Astrocyte (in vitro differentiated cells and primary cell): ENCODE measurements around the gene SHANK1. TPM values are rescaled to one million over a fixed set of nuclear protein-coding genes. Genes with fewer than 3 reads are reported as not detected.

Experiments
- DNase-seq: peaks from one replicate; pipeline ENCODE4 v3.0.0-alpha.2; 2010; ENCODE audit warnings: low read depth
- FAIRE-seq: peaks from 2 replicates; lab custom pipeline; 2011; peaks lifted over from hg19 to GRCh38; lab: Jason Lieb, UNC
- H2AFZ ChIP-seq: 2 replicates; pipeline ENCODE4 v1.6.0; 2012; ENCODE audit warnings: low read depth, low read length, inconsistent platforms
- H3K27ac ChIP-seq: 2 replicates; pipeline ENCODE4 v1.5.1; 2011; ENCODE audit warnings: low read depth, low read length, inconsistent platforms
- H3K27me3 ChIP-seq: 2 replicates; pipeline ENCODE4 v1.6.0; 2011; ENCODE audit warnings: low read length, inconsistent platforms; ENCODE audit not compliant: insufficient read depth
- H3K36me3 ChIP-seq: 2 replicates; pipeline ENCODE4 v1.5.1; 2011; ENCODE audit warnings: low read length, inconsistent platforms; ENCODE audit not compliant: insufficient read depth
- H3K4me1 ChIP-seq: 2 replicates; pipeline ENCODE4 v1.5.1; 2011; ENCODE audit warnings: low read length, inconsistent platforms; ENCODE audit not compliant: insufficient read depth
- H3K4me2 ChIP-seq: 2 replicates; pipeline ENCODE4 v1.6.0; 2012; ENCODE audit warnings: low read length, inconsistent platforms
- H3K4me3 ChIP-seq: 2 replicates; pipeline ENCODE4 v1.5.1; 2011; ENCODE audit warnings: low read depth, mild to moderate bottlenecking, low read length, inconsistent platforms; ENCODE audit not compliant: insufficient read depth
- H3K79me2 ChIP-seq: 2 replicates; pipeline ENCODE4 v1.6.0; 2012; ENCODE audit warnings: mild to moderate bottlenecking, low read length, inconsistent platforms; ENCODE audit not compliant: insufficient read depth
- H3K9ac ChIP-seq: 2 replicates; pipeline ENCODE4 v1.6.0; 2012; ENCODE audit warnings: mild to moderate bottlenecking, low read length, inconsistent platforms
- H3K9me3 ChIP-seq: 2 replicates; pipeline ENCODE4 v1.5.1; 2012; ENCODE audit warnings: low read depth, mild to moderate bottlenecking, low read length, inconsistent platforms; ENCODE audit not compliant: insufficient read depth
- H4K20me1 ChIP-seq: 2 replicates; pipeline ENCODE4 v1.6.0; 2012; ENCODE audit warnings: low read length, inconsistent platforms; ENCODE audit not compliant: insufficient read depth
- H3K27ac Mint-ChIP-seq: one replicate; pipeline ENCODE4 v1.8.0; 2021; ENCODE audit warnings: mild to moderate bottlenecking, mixed read lengths; ENCODE audit not compliant: unreplicated experiment
- H3K27me3 Mint-ChIP-seq: one replicate; pipeline ENCODE4 v1.8.0; 2021; ENCODE audit warnings: low read depth, mixed read lengths; ENCODE audit not compliant: unreplicated experiment
- H3K36me3 Mint-ChIP-seq: one replicate; pipeline ENCODE4 v1.8.0; 2021; ENCODE audit warnings: low read depth, mixed read lengths; ENCODE audit not compliant: unreplicated experiment
- H3K4me1 Mint-ChIP-seq: one replicate; pipeline ENCODE4 v1.8.0; 2021; ENCODE audit warnings: low read depth, mixed read lengths; ENCODE audit not compliant: unreplicated experiment
- H3K4me3 Mint-ChIP-seq: one replicate; pipeline ENCODE4 v1.8.0; 2021; ENCODE audit warnings: mild to moderate bottlenecking, moderate library complexity, mixed read lengths; ENCODE audit not compliant: unreplicated experiment
- H3K9me3 Mint-ChIP-seq: one replicate; pipeline ENCODE4 v1.8.0; 2021; ENCODE audit warnings: mild to moderate bottlenecking, mixed read lengths; ENCODE audit not compliant: unreplicated experiment
- CTCF ChIP-seq: IDR thresholded peaks from 2 replicates; pipeline ENCODE4 v1.5.1; 2011; ENCODE audit warnings: low read depth, mild to moderate bottlenecking, inconsistent platforms, low read length, moderate library complexity; ENCODE audit not compliant: insufficient read depth
- EZH2 ChIP-seq: IDR thresholded peaks from 2 replicates; pipeline ENCODE4 v1.6.1; 2012; ENCODE audit warnings: mild to moderate bottlenecking, low read length, inconsistent platforms; ENCODE audit not compliant: insufficient read depth
- total RNA-seq: library from RNA; stranded (reverse); gene quantifications from 2 replicates; pipeline ENCODE4 v1.2.1, GENCODE V29; 2021

The SHANK1 gene
- total RNA-seq, 1 donor from 2014 or later, result not detected

GRCh38 chr19:50739132-50739913 is 19.7 kb upstream of the SHANK1 start:
- Histone ChIP-seq H3K79me2 (no peaks in the 10 kb centered on the region), H3K9ac (no peak overlapping the region), H3K27ac (no peak overlapping the region), H3K4me1 (no peaks in the 10 kb centered on the region), H3K36me3 (no peaks in the 10 kb centered on the region), H3K27me3 (peaks cover 2% of the 10 kb centered on the region), H4K20me1 (no peaks in the 10 kb centered on the region), H2AFZ (no peak overlapping the region), H3K4me3 (no peak overlapping the region), H3K4me2 (no peak overlapping the region), H3K9me3 (no peaks in the 10 kb centered on the region)
- TF ChIP-seq EZH2, result no peak
- no peak for TF ChIP-seq CTCF
- peaks cover 13% of the 10 kb centered on the region for H3K9me3 Mint-ChIP-seq
- H3K4me1 Mint-ChIP-seq, result no peaks in the 10 kb centered on the region
- H3K36me3 Mint-ChIP-seq, result no peaks in the 10 kb centered on the region
- H3K27me3 Mint-ChIP-seq, result no peaks in the 10 kb centered on the region
- no peak overlapping the region for H3K27ac Mint-ChIP-seq
- DNase-seq (no peak), FAIRE-seq (no peak)
- no peak overlapping the region for H3K4me3 Mint-ChIP-seq

GRCh38 chr19:50736338-50736737 is 16.7 kb upstream of the SHANK1 start:
- no peaks in the 10 kb centered on the region for H3K79me2 ChIP-seq
- H2AFZ ChIP-seq, result no peak overlapping the region
- FAIRE-seq (no peak), DNase-seq (no peak)
- H3K27ac Mint-ChIP-seq, result no peak overlapping the region
- H3K36me3 Mint-ChIP-seq, result no peaks in the 10 kb centered on the region
- no peak overlapping the region for H3K4me2 ChIP-seq
- no peaks in the 10 kb centered on the region for H3K36me3 ChIP-seq
- H3K4me3 ChIP-seq, result no peak overlapping the region
- H3K9me3 ChIP-seq, result no peaks in the 10 kb centered on the region
- no peaks in the 10 kb centered on the region for H4K20me1 ChIP-seq
- H3K9ac ChIP-seq, result no peak overlapping the region
- TF ChIP-seq EZH2 (no peak), CTCF (no peak)
- no peak overlapping the region for H3K27ac ChIP-seq
- peaks cover 2% of the 10 kb centered on the region for H3K27me3 ChIP-seq
- H3K4me3 Mint-ChIP-seq, result no peak overlapping the region
- peaks cover 10% of the 10 kb centered on the region for H3K9me3 Mint-ChIP-seq
- no peaks in the 10 kb centered on the region for H3K4me1 ChIP-seq
- no peaks in the 10 kb centered on the region for H3K27me3 Mint-ChIP-seq
- H3K4me1 Mint-ChIP-seq, result no peaks in the 10 kb centered on the region

- Histone ChIP-seq H3K4me3 (no peak overlapping the region), H3K9ac (no peak overlapping the region), H3K36me3 (no peaks in the 10 kb centered on the region), H3K4me2 (no peak overlapping the region), H3K27me3 (peaks cover 2% of the 10 kb centered on the region), H2AFZ (no peak overlapping the region), H4K20me1 (no peaks in the 10 kb centered on the region), H3K4me1 (no peaks in the 10 kb centered on the region), H3K79me2 (no peaks in the 10 kb centered on the region), H3K9me3 (no peaks in the 10 kb centered on the region), H3K27ac (no peak overlapping the region)
- FAIRE-seq (no peak), DNase-seq (no peak)
- Mint-ChIP-seq H3K27me3 (no peaks in the 10 kb centered on the region), H3K36me3 (no peaks in the 10 kb centered on the region), H3K9me3 (peaks cover 12% of the 10 kb centered on the region), H3K4me3 (no peak overlapping the region), H3K4me1 (no peaks in the 10 kb centered on the region), H3K27ac (no peak overlapping the region)
- TF ChIP-seq EZH2 (no peak), CTCF (no peak)
Observed at GRCh38 chr19:50735869-50736268, 16.3 kb upstream of the SHANK1 start.
